Activated CD8-positive, alpha-beta memory T cell treated with anti-CD3 and anti-CD28 coated beads, Interleukin-2, amount 10 ng/mL, durations not matched to agents 7 days and 5 days (primary cell): ENCODE measurements around the gene GDF3. TPM values are rescaled to one million over a fixed set of nuclear protein-coding genes. Genes with fewer than 3 reads are reported as not detected.
A peak's percentile ranks its signal among the peaks of the same experiment; 100 is the strongest.
"Not testable (repeated sequence)": the region's sequence is repeated elsewhere in the genome, so short reads cannot be mapped to it uniquely, and the experiment has no call there.

Experiments
- ATAC-seq: fragments of 150-1000 bp; cut with Tn5 transposase; one replicate; pipeline ENCODE4 v1.10.0; 2021; ENCODE audit warnings: moderate library complexity
- CTCF ChIA-PET: fragments of 350-600 bp; sonication (Branson Sonifier 250); formaldehyde crosslinking; loops from one replicate; lab custom pipeline; 2021; ENCODE audit warnings: antibody characterized with exemption; lab: Charles Lee
- DNase-seq: peaks from one replicate; pipeline ENCODE4 v3.0.0-alpha.2; 2020
- H3K27ac Mint-ChIP-seq: one replicate; pipeline ENCODE4 v1.8.0; 2021; ENCODE audit warnings: mild to moderate bottlenecking, mixed read lengths
- H3K27me3 Mint-ChIP-seq: one replicate; pipeline ENCODE4 v1.8.0; 2021; ENCODE audit warnings: mixed read lengths
- H3K36me3 Mint-ChIP-seq: one replicate; pipeline ENCODE4 v1.8.0; 2021; ENCODE audit warnings: mild to moderate bottlenecking, mixed read lengths
- H3K4me1 Mint-ChIP-seq: one replicate; pipeline ENCODE4 v1.8.0; 2021; ENCODE audit warnings: mixed read lengths
- H3K4me3 Mint-ChIP-seq: one replicate; pipeline ENCODE4 v1.8.0; 2021; ENCODE audit warnings: mild to moderate bottlenecking, moderate library complexity, mixed read lengths
- H3K9me3 Mint-ChIP-seq: one replicate; pipeline ENCODE4 v1.8.0; 2022; ENCODE audit warnings: low read depth, mixed read lengths
- total RNA-seq, 2 experiments: library from RNA; stranded (reverse); gene quantifications; one replicate each; pipeline ENCODE4 v1.2.3, GENCODE V29; 2021

GDF3 gene
- total RNA-seq, 2 experiments from 2014 or later: not detected

- Mint-ChIP-seq H3K27me3 (peaks cover 2% of the 10 kb centered on the region), H3K9me3 (no peaks in the 10 kb centered on the region), H3K27ac (no peak overlapping the region), H3K4me1 (peaks cover 3% of the 10 kb centered on the region), H3K36me3 (no peaks in the 10 kb centered on the region), H3K4me3 (no peak overlapping the region)
- CTCF ChIA-PET: interaction anchor here (0.8 to 1.5 kb wide), 6 partner anchors 8 to 462 kb away, joined by 3 to 6 read pairs (median 3); no protein-coding TSS in a partner anchor
- DNase-seq: no peak
- ATAC-seq: peak; percentile 20
Observed at GRCh38 chr12:7647071-7647470, 48.5 kb downstream of the GDF3 start.

GRCh38 chr12:7646178-7646475, 49.4 kb downstream of the GDF3 start:
- Mint-ChIP-seq H3K4me1 (peaks cover 3% of the 10 kb centered on the region), H3K36me3 (no peaks in the 10 kb centered on the region), H3K27ac (no peak overlapping the region), H3K9me3 (no peaks in the 10 kb centered on the region), H3K27me3 (peaks cover 6% of the 10 kb centered on the region), H3K4me3 (no peak overlapping the region)
- DNase-seq (no peak), ATAC-seq (no peak)
- CTCF ChIA-PET: interaction anchor here (1.2 to 1.5 kb wide), 2 partner anchors 157 to 161 kb away, joined by 3 read pairs; no protein-coding TSS in a partner anchor

- CTCF ChIA-PET: interaction anchor here (1.2 to 1.5 kb wide), 2 partner anchors 158 to 161 kb away, joined by 3 read pairs; no protein-coding TSS in a partner anchor
- Mint-ChIP-seq H3K27ac (no peak overlapping the region), H3K36me3 (no peaks in the 10 kb centered on the region), H3K9me3 (no peaks in the 10 kb centered on the region), H3K27me3 (peaks cover 9% of the 10 kb centered on the region), H3K4me1 (peaks cover 9% of the 10 kb centered on the region), H3K4me3 (no peak overlapping the region)
- ATAC-seq (no peak), DNase-seq (no peak)
Observed at GRCh38 chr12:7645395-7646177, 50.0 kb downstream of the GDF3 start.

- CTCF ChIA-PET: interaction anchor here (0.8 to 3.8 kb wide), 11 partner anchors 9 to 220 kb away, joined by 3 to 27 read pairs (median 5); no protein-coding TSS in a partner anchor
- H3K4me1 Mint-ChIP-seq: peaks cover 25% of the 10 kb centered on the region
- H3K4me3 Mint-ChIP-seq: no peak overlapping the region
- H3K27me3 Mint-ChIP-seq: peaks cover 11% of the 10 kb centered on the region
- DNase-seq (peak; percentile 56), ATAC-seq (no peak)
- no peak overlapping the region for H3K27ac Mint-ChIP-seq
- no peaks in the 10 kb centered on the region for H3K36me3 Mint-ChIP-seq
- no peaks in the 10 kb centered on the region for H3K9me3 Mint-ChIP-seq
Observed at GRCh38 chr12:7642876-7643309, 52.7 kb downstream of the GDF3 start.

- no peak overlapping the region for H3K27ac Mint-ChIP-seq
- CTCF ChIA-PET: interaction anchor here (0.8 to 3.8 kb wide), 13 partner anchors 9 to 221 kb away, joined by 3 to 27 read pairs (median 5); no protein-coding TSS in a partner anchor
- H3K4me1 Mint-ChIP-seq: peaks cover 25% of the 10 kb centered on the region
- peaks cover 13% of the 10 kb centered on the region for H3K27me3 Mint-ChIP-seq
- no peaks in the 10 kb centered on the region for H3K9me3 Mint-ChIP-seq
- H3K36me3 Mint-ChIP-seq: no peaks in the 10 kb centered on the region
- no peak overlapping the region for H3K4me3 Mint-ChIP-seq
- ATAC-seq (no peak), DNase-seq (no peak)
Observed at GRCh38 chr12:7642287-7642686, 53.3 kb downstream of the GDF3 start.

GRCh38 chr12:7640123-7640995, 55.2 kb downstream of the GDF3 start:
- H3K36me3 Mint-ChIP-seq, H3K9me3 Mint-ChIP-seq: not testable (repeated sequence)
- Mint-ChIP-seq H3K27me3 (peaks cover 16% of the 10 kb centered on the region), H3K27ac (peak overlapping the region; percentile 80), H3K4me3 (peak overlapping the region; percentile 67), H3K4me1 (peaks cover 25% of the 10 kb centered on the region)
- DNase-seq (peak; percentile 77), ATAC-seq (peak; percentile 38)
- CTCF ChIA-PET: interaction anchor here (1.1 to 3.8 kb wide), 9 partner anchors 9 to 420 kb away, joined by 3 to 27 read pairs (median 4); no protein-coding TSS in a partner anchor

Other genes with a start within 250 kb of the GDF3 start
- not detected for gene CD163, start 192.0 kb downstream of the GDF3 start, total RNA-seq
- gene APOBEC1, start 29.9 kb downstream of the GDF3 start, total RNA-seq: not detected
- gene DPPA3, start 15.7 kb upstream of the GDF3 start, total RNA-seq: not detected
- gene CLEC4C, start 51.6 kb upstream of the GDF3 start, total RNA-seq: not detected
- not detected for gene NANOGNB, start 69.4 kb upstream of the GDF3 start, total RNA-seq
- not detected for gene NANOG, start 93.6 kb upstream of the GDF3 start, total RNA-seq
- under 1 TPM; 0.12 to 0.38 TPM for gene SLC2A14, start 177.1 kb upstream of the GDF3 start, total RNA-seq
- 100 to 1,000 TPM; 193 to 290 TPM for gene SLC2A3, start 240.4 kb upstream of the GDF3 start, total RNA-seq